ENCODE measurements around the gene CLASRP. TPM values are rescaled to one million over a fixed set of nuclear protein-coding genes. Genes with fewer than 3 reads are reported as not detected.

Gene CLASRP
- total RNA-seq, 1 donor from 2014 or later: 19.2 TPM

- DNase-seq (ENCODE audit: low read depth): no peak
- Histone ChIP-seq H3K36me3 (ENCODE audit: control insufficient read depth, insufficient read depth, low read length) (peaks cover 21% of the 10 kb centered on the region), H3K4me3 (ENCODE audit: low read depth, low read length) (no peak overlapping the region), H3K27me3 (ENCODE audit: control insufficient read depth, insufficient read depth, low read length) (no peaks in the 10 kb centered on the region)
- TF ChIP-seq CTCF (IDR thresholded peaks at IDR 0.05; ENCODE audit: insufficient read depth, low read length, severe bottlenecking): no peak
- FAIRE-seq: no peak
Measured at GRCh38 chr19:45086480-45086879, 47.6 kb downstream of the CLASRP start.

GRCh38 chr19:45087531-45087930 is 48.7 kb downstream of the CLASRP start:
- Histone ChIP-seq H3K4me3 (ENCODE audit: low read depth, low read length) (no peak overlapping the region), H3K36me3 (ENCODE audit: control insufficient read depth, insufficient read depth, low read length) (peaks cover 14% of the 10 kb centered on the region), H3K27me3 (ENCODE audit: control insufficient read depth, insufficient read depth, low read length) (no peaks in the 10 kb centered on the region)
- no peak for TF ChIP-seq CTCF (IDR thresholded peaks at IDR 0.05; ENCODE audit: insufficient read depth, low read length, severe bottlenecking)
- FAIRE-seq: no peak
- no peak for DNase-seq (ENCODE audit: low read depth)

- DNase-seq (ENCODE audit: low read depth) (no peak), FAIRE-seq (no peak)
- peaks cover 13% of the 10 kb centered on the region for H3K36me3 ChIP-seq (ENCODE audit: control insufficient read depth, insufficient read depth, low read length)
- TF ChIP-seq CTCF (IDR thresholded peaks at IDR 0.05; ENCODE audit: insufficient read depth, low read length, severe bottlenecking): no peak
- H3K27me3 ChIP-seq (ENCODE audit: control insufficient read depth, insufficient read depth, low read length): no peaks in the 10 kb centered on the region
- no peak overlapping the region for H3K4me3 ChIP-seq (ENCODE audit: low read depth, low read length)
Measured at GRCh38 chr19:45090034-45090433, 51.2 kb downstream of the CLASRP start.

GRCh38 chr19:45090606-45091005 is 51.8 kb downstream of the CLASRP start:
- H3K27me3 ChIP-seq (ENCODE audit: control insufficient read depth, insufficient read depth, low read length): no peaks in the 10 kb centered on the region
- DNase-seq (ENCODE audit: low read depth): no peak
- H3K36me3 ChIP-seq (ENCODE audit: control insufficient read depth, insufficient read depth, low read length): peaks cover 13% of the 10 kb centered on the region
- H3K4me3 ChIP-seq (ENCODE audit: low read depth, low read length): peak overlapping the region; percentile 92
- FAIRE-seq: no peak
- TF ChIP-seq CTCF (IDR thresholded peaks at IDR 0.05; ENCODE audit: insufficient read depth, low read length, severe bottlenecking): no peak

GRCh38 chr19:45091031-45091923 is 52.4 kb downstream of the CLASRP start:
- DNase-seq (ENCODE audit: low read depth) (peak; percentile 95), FAIRE-seq (peak; percentile 91)
- no peaks in the 10 kb centered on the region for H3K27me3 ChIP-seq (ENCODE audit: control insufficient read depth, insufficient read depth, low read length)
- peaks cover 13% of the 10 kb centered on the region for H3K36me3 ChIP-seq (ENCODE audit: control insufficient read depth, insufficient read depth, low read length)
- no peak for TF ChIP-seq CTCF (IDR thresholded peaks at IDR 0.05; ENCODE audit: insufficient read depth, low read length, severe bottlenecking)
- H3K4me3 ChIP-seq (ENCODE audit: low read depth, low read length): peak overlapping the region; percentile 92
